AG09319 (cell line): ENCODE measurements around the gene MPP4.
A peak's percentile ranks its signal among the peaks of the same experiment; 100 is the strongest.

Experiments used
- DNase-seq: peaks from one replicate; pipeline ENCODE4 v3.0.0-alpha.2; 2010; ENCODE audit warnings: low read depth; ENCODE audit errors: extremely low read depth
- CTCF ChIP-seq: IDR thresholded peaks from 2 replicates; pipeline ENCODE4 v1.5.1; 2011; ENCODE audit warnings: low read depth, mild to moderate bottlenecking, inconsistent platforms, low read length, moderate library complexity

Gene MPP4

DNA sequence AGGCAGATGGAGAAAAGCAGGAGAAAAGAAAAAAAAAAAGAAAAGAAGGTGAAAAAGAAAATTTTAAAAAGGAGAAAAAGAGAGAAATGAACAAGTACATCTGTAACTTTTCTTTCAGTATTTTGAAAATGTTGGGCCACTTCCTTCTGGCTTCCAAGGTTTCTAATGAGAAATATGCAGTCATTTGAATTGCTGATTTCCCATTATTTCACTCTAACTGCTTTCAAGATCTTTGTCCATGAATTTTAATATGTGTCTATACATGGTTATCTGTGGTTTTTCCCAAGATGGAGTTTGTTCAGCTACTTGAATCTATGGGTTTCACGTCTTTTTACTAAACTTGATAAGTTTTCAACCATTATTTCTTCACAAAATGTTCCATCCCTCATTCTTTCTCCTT, 14.3 kb upstream of the MPP4 start:
- DNase-seq: no peak
- TF ChIP-seq CTCF: no peak

- no peak for DNase-seq
- TF ChIP-seq CTCF: no peak
Measured at GRCh38 chr2:201709747-201710146, 11.3 kb upstream of the MPP4 start.

GRCh38 chr2:201709049-201709448, 10.6 kb upstream of the MPP4 start:
- no peak for TF ChIP-seq CTCF
- DNase-seq: no peak

GRCh38 chr2:201707753-201708152, 9.3 kb upstream of the MPP4 start:
- no peak for DNase-seq
- peak; percentile 50 for TF ChIP-seq CTCF

GRCh38 chr2:201707142-201707541, 8.7 kb upstream of the MPP4 start:
- DNase-seq: no peak
- no peak for TF ChIP-seq CTCF

DNA sequence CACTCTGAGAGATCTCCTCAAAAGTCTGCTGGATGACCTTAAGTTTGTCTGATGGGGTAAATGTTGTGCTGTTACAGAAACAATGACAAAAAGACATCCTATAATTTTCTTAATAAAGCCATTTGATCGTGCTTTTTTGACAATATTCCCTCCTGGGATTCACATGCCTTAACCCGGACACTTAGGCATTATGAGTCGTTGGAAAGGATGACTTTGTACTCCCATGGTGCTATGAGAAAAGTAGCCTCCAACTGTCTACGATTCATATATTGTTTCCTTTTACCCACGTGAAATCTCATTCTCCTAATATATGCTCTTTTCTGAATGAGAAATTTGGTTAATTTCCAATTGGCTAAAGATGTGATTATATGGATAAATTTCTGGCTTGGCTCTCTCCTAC, 6.1 kb upstream of the MPP4 start:
- DNase-seq: no peak
- TF ChIP-seq CTCF: no peak

DNA sequence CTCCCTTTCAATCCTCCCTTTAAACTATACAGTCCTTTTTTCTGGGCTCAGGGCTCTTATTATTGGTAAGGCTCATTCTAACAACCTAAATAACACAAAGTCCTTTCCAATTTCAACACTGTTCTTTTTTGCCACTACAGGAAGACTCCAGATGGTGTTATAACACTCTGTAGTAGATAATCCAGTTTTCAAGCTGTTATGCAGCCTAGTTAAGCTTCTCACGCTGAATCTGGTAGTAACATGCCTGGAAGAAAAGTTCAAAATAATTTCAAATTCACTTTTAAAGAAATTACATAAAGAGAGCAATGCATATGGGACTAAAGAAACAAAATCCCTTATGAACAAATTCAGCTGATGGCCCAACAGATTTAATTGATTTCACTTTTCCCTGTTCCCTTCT, 3.2 kb upstream of the MPP4 start:
- DNase-seq: no peak
- no peak for TF ChIP-seq CTCF
